PC-3 (cell line): ENCODE results near the gene SOCS2. TPM values are rescaled to one million over a fixed set of nuclear protein-coding genes. Genes with fewer than 3 reads are reported as not detected.

Source experiments
- ATAC-seq: fragments of 200-7000 bp; cut with Tn5 transposase; 2 replicates; pipeline ENCODE4 v1.9.1; 2020; ENCODE audit warnings: mild to moderate bottlenecking, moderate library complexity
- BruUV-seq: library from RNA; stranded (reverse); fragments of 400-500 nt; replicated peaks from 2 replicates; lab custom pipeline; 2021; lab: Mats Ljungman, UMichigan
- CTCF ChIA-PET: fragments of 300-600 bp; sonication (Branson Sonifier 250); formaldehyde crosslinking; loops from one replicate; lab custom pipeline; 2022; ENCODE audit warnings: antibody characterized with exemption; lab: Charles Lee
- POLR2A ChIA-PET: fragments of 300-600 bp; sonication (Branson Sonifier 250); formaldehyde crosslinking; loops from one replicate; lab custom pipeline; 2022; ENCODE audit warnings: antibody characterized with exemption; ENCODE audit not compliant: unreplicated experiment; lab: Charles Lee
- DNase-seq: peaks from one replicate; pipeline ENCODE4 v3.0.0-alpha.2; 2015
- H2AFZ ChIP-seq: fragments of 300-600 bp; sonication (generic); 2 replicates; pipeline ENCODE4 v1.6.0; 2016; ENCODE audit warnings: antibody characterized with exemption, low read length
- H3F3A ChIP-seq: fragments of 300-600 bp; sonication (generic); one replicate; pipeline ENCODE4 v1.6.0; 2017; ENCODE audit warnings: antibody characterized with exemption, low read length, control low read depth, mild to moderate bottlenecking; ENCODE audit not compliant: unreplicated experiment
- H3K27ac ChIP-seq: fragments of 300-600 bp; sonication (generic); 2 replicates; pipeline ENCODE4 v1.5.1; 2016; ENCODE audit warnings: mild to moderate bottlenecking, low read length
- H3K27me3 ChIP-seq: fragments of 300-600 bp; sonication (generic); 2 replicates; pipeline ENCODE4 v1.6.1; 2016; ENCODE audit warnings: low read length, mixed read lengths
- H3K36me3 ChIP-seq: fragments of 300-600 bp; sonication (generic); 2 replicates; pipeline ENCODE4 v1.6.1; 2016; ENCODE audit warnings: low read depth, mixed run types, low read length, mixed read lengths
- H3K4me1 ChIP-seq: fragments of 300-600 bp; sonication (generic); 2 replicates; pipeline ENCODE4 v1.5.1; 2016; ENCODE audit warnings: low read length; ENCODE audit not compliant: insufficient read depth
- H3K4me2 ChIP-seq: fragments of 300-600 bp; sonication (generic); 2 replicates; pipeline ENCODE4 v1.6.0; 2016; ENCODE audit warnings: low read length
- H3K4me3 ChIP-seq: fragments of 300-600 bp; sonication (generic); 2 replicates; pipeline ENCODE4 v1.5.1; 2016; ENCODE audit warnings: mild to moderate bottlenecking, low read length, mixed read lengths
- H3K79me2 ChIP-seq: fragments of 300-600 bp; sonication (generic); 2 replicates; pipeline ENCODE4 v1.6.1; 2017; ENCODE audit warnings: low read length, mixed read lengths
- H3K9ac ChIP-seq: fragments of 300-600 bp; sonication (generic); 2 replicates; pipeline ENCODE4 v1.6.0; 2016; ENCODE audit warnings: mild to moderate bottlenecking, low read length
- H3K9me2 ChIP-seq: fragments of 300-600 bp; sonication (generic); replicated peaks from 2 replicates; pipeline ENCODE4 v1.6.1; 2016; ENCODE audit warnings: mixed run types, low read length, mixed read lengths
- H3K9me3 ChIP-seq: fragments of 300-600 bp; sonication (generic); 2 replicates; pipeline ENCODE4 v1.6.1; 2016; ENCODE audit warnings: low read length, mixed read lengths
- H4K20me1 ChIP-seq: fragments of 300-600 bp; sonication (generic); 2 replicates; pipeline ENCODE4 v1.6.1; 2016; ENCODE audit warnings: low read length, mixed read lengths
- CTCF ChIP-seq: fragments of 300-600 bp; sonication (generic); conservative IDR thresholded peaks from 2 replicates; pipeline ENCODE4 v1.5.1; 2017; ENCODE audit warnings: antibody characterized with exemption, low read depth, mild to moderate bottlenecking, low read length
- EZH2 ChIP-seq: fragments of 300-600 bp; sonication (generic); IDR thresholded peaks from one replicate; pipeline ENCODE4 v1.6.1; 2017; ENCODE audit warnings: antibody characterized with exemption, mild to moderate bottlenecking, low read length; ENCODE audit not compliant: unreplicated experiment
- EZH2phosphoT487 ChIP-seq: fragments of 300-600 bp; sonication (generic); IDR thresholded peaks from 2 replicates; pipeline ENCODE4 v1.6.1; 2018; ENCODE audit warnings: mild to moderate bottlenecking, antibody characterized with exemption, low read length, borderline replicate concordance
- intact Hi-C: fragments of 100-400 bp; cut with micrococcal nuclease; formaldehyde crosslinking; loops from 2 replicates; pipeline ENCODE4 v1.9.0; 2023
- total RNA-seq: library from RNA; depleted of rRNA; stranded (reverse); fragments of >200 nt; gene quantifications from 2 replicates; pipeline ENCODE4 v1.2.3, GENCODE V29; 2014

Gene SOCS2
- total RNA-seq, 1 experiment from 2014 or later: 28.9 TPM

GRCh38 chr12:93539821-93540220 lies 32.7 kb upstream of the SOCS2 start:
- no peak overlapping the region for H2AFZ ChIP-seq
- no peak overlapping the region for H3K9ac ChIP-seq
- H3K79me2 ChIP-seq: no peaks in the 10 kb centered on the region
- no peaks in the 10 kb centered on the region for H3F3A ChIP-seq
- no peak for ATAC-seq
- DNase-seq: no peak
- intact Hi-C loops: no loop called here
- no peak overlapping the region for H3K27ac ChIP-seq
- no peak overlapping the region for H3K4me2 ChIP-seq
- H3K4me1 ChIP-seq: no peaks in the 10 kb centered on the region
- no peaks in the 10 kb centered on the region for H3K9me2 ChIP-seq
- ChIA-PET POLR2A (no interaction called here), CTCF (no interaction called here)
- no peaks in the 10 kb centered on the region for H3K36me3 ChIP-seq
- no peaks in the 10 kb centered on the region for H4K20me1 ChIP-seq
- no TSS peak for BruUV-seq
- TF ChIP-seq CTCF (no peak), EZH2 (no peak), EZH2phosphoT487 (no peak)
- H3K27me3 ChIP-seq: no peaks in the 10 kb centered on the region
- H3K4me3 ChIP-seq: no peak overlapping the region
- H3K9me3 ChIP-seq: no peaks in the 10 kb centered on the region

GRCh38 chr12:93540466-93540865 lies 32.0 kb upstream of the SOCS2 start:
- no peak for TF ChIP-seq EZH2phosphoT487
- TF ChIP-seq CTCF: no peak
- no peak for TF ChIP-seq EZH2
- CTCF ChIA-PET: no interaction called here

GRCh38 chr12:93541578-93542225 lies 30.8 kb upstream of the SOCS2 start:
- H3K36me3 ChIP-seq: no peaks in the 10 kb centered on the region
- intact Hi-C loops: no loop called here
- H3K79me2 ChIP-seq: no peaks in the 10 kb centered on the region
- no peaks in the 10 kb centered on the region for H3K9me2 ChIP-seq
- ATAC-seq: no peak
- H3K4me3 ChIP-seq: no peak overlapping the region
- no peak for DNase-seq
- H2AFZ ChIP-seq: no peak overlapping the region
- no TSS peak for BruUV-seq
- no peak overlapping the region for H3K4me2 ChIP-seq
- H3K27ac ChIP-seq: no peak overlapping the region
- H3K9ac ChIP-seq: no peak overlapping the region
- no peaks in the 10 kb centered on the region for H3K4me1 ChIP-seq
- POLR2A ChIA-PET: no interaction called here
- CTCF ChIA-PET: no interaction called here
- no peaks in the 10 kb centered on the region for H3K9me3 ChIP-seq
- no peaks in the 10 kb centered on the region for H4K20me1 ChIP-seq
- TF ChIP-seq EZH2 (no peak), CTCF (no peak), EZH2phosphoT487 (no peak)
- no peaks in the 10 kb centered on the region for H3K27me3 ChIP-seq
- H3F3A ChIP-seq: no peaks in the 10 kb centered on the region

More at GRCh38 chr12:93540466-93540865, 32.0 kb upstream of the SOCS2 start:
- H3K27me3 ChIP-seq: no peaks in the 10 kb centered on the region
- H4K20me1 ChIP-seq: no peaks in the 10 kb centered on the region
- no peak for DNase-seq
- H3K4me2 ChIP-seq: no peak overlapping the region
- BruUV-seq: no TSS peak
- H3K36me3 ChIP-seq: no peaks in the 10 kb centered on the region
- no peaks in the 10 kb centered on the region for H3K9me2 ChIP-seq
- POLR2A ChIA-PET: no interaction called here
- no peak for ATAC-seq
- no peaks in the 10 kb centered on the region for H3K4me1 ChIP-seq
- no peaks in the 10 kb centered on the region for H3K79me2 ChIP-seq
- no peak overlapping the region for H3K9ac ChIP-seq
- no peak overlapping the region for H3K4me3 ChIP-seq
- no peaks in the 10 kb centered on the region for H3F3A ChIP-seq
- intact Hi-C loops: no loop called here
- no peaks in the 10 kb centered on the region for H3K9me3 ChIP-seq
- H2AFZ ChIP-seq: no peak overlapping the region
- H3K27ac ChIP-seq: no peak overlapping the region
